ENCODE results near the gene SYNGR3. TPM values are rescaled to one million over a fixed set of nuclear protein-coding genes. Genes with fewer than 3 reads are reported as not detected.

Gene SYNGR3
- total and polyA plus RNA-seq, 2 of the 13 experiments (the other 11 are each of a cell fraction or from before 2014, with no cell fraction given): 0.97 to 5.7 TPM

GRCh38 chr16:1942810-1943726 lies 46.7 kb upstream of the SYNGR3 start, which contains the start of gene MSRB1 (continued):
- TF ChIP-seq PREB (CRISPR knock-in tag; IDR thresholded peaks at IDR 0.05): no peak
- peak; percentile 67 for TF ChIP-seq ZFX (CRISPR knock-in tag; IDR thresholded peaks at IDR 0.05; ENCODE audit: low read depth)
- TF ChIP-seq PRDM15 (CRISPR knock-in tag; IDR thresholded peaks at IDR 0.05): no peak
- TF ChIP-seq SAFB2 (CRISPR knock-in tag; IDR thresholded peaks at IDR 0.05; ENCODE audit: borderline replicate concordance, low read depth): peak; percentile 77; the same call in 1 of the 2 replicates
- TF ChIP-seq ZNF546 (CRISPR knock-in tag; conservative IDR thresholded peaks at IDR 0.05): 0 out of 2 replicates have a peak, but pooled peaks have one; percentile 44
- TF ChIP-seq AKAP8 (CRISPR knock-in tag; IDR thresholded peaks at IDR 0.05): peak; percentile 36; the same call in 1 of the 2 replicates
- peak; percentile 58; the same call in 1 of the 2 replicates for TF ChIP-seq ZFP82 (CRISPR knock-in tag; IDR thresholded peaks at IDR 0.05; ENCODE audit: borderline replicate concordance)
- peak; percentile 36; the same call in 1 of the 2 replicates for TF ChIP-seq ZNF782 (CRISPR knock-in tag; IDR thresholded peaks at IDR 0.05; ENCODE audit: borderline replicate concordance)
- peak; percentile 95 for TF ChIP-seq POLR2A (IDR thresholded peaks at IDR 0.05; ENCODE audit: insufficient read depth in 1 of 2, low read depth in 2 of 2, low read length in 2 of 2)
- TF ChIP-seq ZNF800 (CRISPR knock-in tag; IDR thresholded peaks at IDR 0.05): no peak
- no peak for TF ChIP-seq ZFP37 (CRISPR knock-in tag; IDR thresholded peaks at IDR 0.05; ENCODE audit: borderline replicate concordance)
- TF ChIP-seq ZNF124 (CRISPR knock-in tag; IDR thresholded peaks at IDR 0.05): 0 out of 2 replicates have a peak, but pooled peaks have one; percentile 16
- no peak for TF ChIP-seq SIX4 (CRISPR knock-in tag; IDR thresholded peaks at IDR 0.05)
- TF ChIP-seq ZBTB33 (CRISPR knock-in tag; IDR thresholded peaks at IDR 0.05): peak; percentile 40; the same call in 1 of the 2 replicates
- no peak for TF ChIP-seq HDAC6 (IDR thresholded peaks at IDR 0.05; ENCODE audit: low read depth, low read length)
- no peak for TF ChIP-seq CEBPB (IDR thresholded peaks at IDR 0.05; ENCODE audit: borderline replicate concordance, low read depth, low read length)
- TF ChIP-seq ZMAT5 (CRISPR knock-in tag; IDR thresholded peaks at IDR 0.05; ENCODE audit: borderline replicate concordance, low read depth): no peak
- TF ChIP-seq DPF2 (CRISPR knock-in tag; IDR thresholded peaks at IDR 0.05; ENCODE audit: borderline replicate concordance, low read depth): no peak
- TF ChIP-seq ZMYM4 (CRISPR knock-in tag; IDR thresholded peaks at IDR 0.05): peak; percentile 8; the same call in 1 of the 2 replicates

Measured in HepG2 (cell line).